Measurements from ENCODE around the gene KRT23. TPM values are rescaled to one million over a fixed set of nuclear protein-coding genes. Genes with fewer than 3 reads are reported as not detected.

Gene KRT23
- total RNA-seq (ENCODE audit: unreplicated experiment) = not detected
- long read RNA-seq = 0 reads

GRCh38 chr17:40937384-40937819 is at the start of gene KRT23:
Gene KRT23, minus strand, starts transcription at chr17:40937646. Its CDS starts 1,043 bp downstream, at chr17:40936603.
- no peak within 1 kb of the TSS for H3K27ac Mint-ChIP-seq (ENCODE audit: unreplicated experiment)
- H3K4me3 Mint-ChIP-seq (ENCODE audit: unreplicated experiment) = no peak within 1 kb of the TSS

GRCh38 chr17:40986920-40987319 is 49.5 kb upstream of the KRT23 start:
- H3K27me3 Mint-ChIP-seq (ENCODE audit: unreplicated experiment) = no peaks in the 10 kb centered on the region
- DNase-seq = no peak
- H3K27ac Mint-ChIP-seq (ENCODE audit: unreplicated experiment) = no peak overlapping the region
- H3K9me3 Mint-ChIP-seq (ENCODE audit: unreplicated experiment) = no peaks in the 10 kb centered on the region
- no peaks in the 10 kb centered on the region for H3K36me3 Mint-ChIP-seq (ENCODE audit: unreplicated experiment)
- H3K4me1 Mint-ChIP-seq (ENCODE audit: low read depth, unreplicated experiment) = no peaks in the 10 kb centered on the region
- H3K4me3 Mint-ChIP-seq (ENCODE audit: unreplicated experiment) = no peak overlapping the region
- TF ChIP-seq CTCF (IDR thresholded peaks at IDR 0.05; ENCODE audit: partially characterized antibody, unreplicated experiment) = no peak

More at GRCh38 chr17:40937384-40937819, at the start of gene KRT23:
- H3K9me3 Mint-ChIP-seq (ENCODE audit: unreplicated experiment) = no peaks in the 10 kb centered on the region
- no peak for DNase-seq
- no peaks in the 10 kb centered on the region for H3K36me3 Mint-ChIP-seq (ENCODE audit: unreplicated experiment)
- no peak for TF ChIP-seq CTCF (IDR thresholded peaks at IDR 0.05; ENCODE audit: partially characterized antibody, unreplicated experiment)
- H3K27me3 Mint-ChIP-seq (ENCODE audit: unreplicated experiment) = no peaks in the 10 kb centered on the region
- no peaks in the 10 kb centered on the region for H3K4me1 Mint-ChIP-seq (ENCODE audit: low read depth, unreplicated experiment)

- TF ChIP-seq CTCF (IDR thresholded peaks at IDR 0.05; ENCODE audit: partially characterized antibody, unreplicated experiment) = no peak
- Mint-ChIP-seq H3K4me3 (ENCODE audit: unreplicated experiment) (no peak within 1 kb of the TSS), H3K9me3 (ENCODE audit: unreplicated experiment) (no peaks in the 10 kb centered on the region), H3K27me3 (ENCODE audit: unreplicated experiment) (no peaks in the 10 kb centered on the region), H3K4me1 (ENCODE audit: low read depth, unreplicated experiment) (peaks cover 9% of the 10 kb centered on the region), H3K27ac (ENCODE audit: unreplicated experiment) (no peak within 1 kb of the TSS), H3K36me3 (ENCODE audit: unreplicated experiment) (no peaks in the 10 kb centered on the region)
- DNase-seq = no peak
These were observed 46.8 kb upstream of the KRT23 start, which contains the start of gene KRT40 for GRCh38 chr17:40984226-40984625. Gene KRT40, minus strand, starts transcription at chr17:40984326. Its CDS starts 53 bp downstream, at chr17:40984273.

GRCh38 chr17:40981115-40981514 is 43.7 kb upstream of the KRT23 start:
- H3K27me3 Mint-ChIP-seq (ENCODE audit: unreplicated experiment) = no peaks in the 10 kb centered on the region
- no peaks in the 10 kb centered on the region for H3K36me3 Mint-ChIP-seq (ENCODE audit: unreplicated experiment)
- peaks cover 9% of the 10 kb centered on the region for H3K4me1 Mint-ChIP-seq (ENCODE audit: low read depth, unreplicated experiment)
- H3K4me3 Mint-ChIP-seq (ENCODE audit: unreplicated experiment) = no peak overlapping the region
- peak overlapping the region; percentile 36 for H3K27ac Mint-ChIP-seq (ENCODE audit: unreplicated experiment)
- peaks cover 3% of the 10 kb centered on the region for H3K9me3 Mint-ChIP-seq (ENCODE audit: unreplicated experiment)
- no peak for TF ChIP-seq CTCF (IDR thresholded peaks at IDR 0.05; ENCODE audit: partially characterized antibody, unreplicated experiment)
- no peak for DNase-seq

- H3K9me3 Mint-ChIP-seq (ENCODE audit: unreplicated experiment) = peaks cover 3% of the 10 kb centered on the region
- TF ChIP-seq CTCF (IDR thresholded peaks at IDR 0.05; ENCODE audit: partially characterized antibody, unreplicated experiment) = no peak
- no peak overlapping the region for H3K4me3 Mint-ChIP-seq (ENCODE audit: unreplicated experiment)
- peak; percentile 27 for DNase-seq
- H3K36me3 Mint-ChIP-seq (ENCODE audit: unreplicated experiment) = no peaks in the 10 kb centered on the region
- H3K4me1 Mint-ChIP-seq (ENCODE audit: low read depth, unreplicated experiment) = peaks cover 9% of the 10 kb centered on the region
- H3K27me3 Mint-ChIP-seq (ENCODE audit: unreplicated experiment) = no peaks in the 10 kb centered on the region
- peak overlapping the region; percentile 71 for H3K27ac Mint-ChIP-seq (ENCODE audit: unreplicated experiment)
These were observed 43.1 kb upstream of the KRT23 start for GRCh38 chr17:40980596-40980995.
